Right lobe of liver (tissue), 4 donors: ENCODE measurements around the gene FREY1.

Experiments
- POLR2A ChIP-seq: fragments of 450-650 bp; IDR thresholded peaks from one replicate; pipeline ENCODE4 v1.6.1; 2017; ENCODE audit warnings: antibody characterized with exemption, mild to moderate bottlenecking
- TF ChIP-seq, protein P1 (sequence below), 4 donors: fragments of 200-600 bp in 3 of 4; fragments of 450-650 bp in 1 of 4; IDR thresholded peaks; one replicate each; pipeline versions ENCODE4 v1.5.1 to v1.8.0; 2016 to 2022; ENCODE audit warnings: antibody characterized with exemption in 4 of 4, mild to moderate bottlenecking in 2 of 4
- donor health status: DM: no; HTN: no; CAD: no.
- donor health status: DM: no; HTN: no; CAD: no.
- donor health status: DM: no; HTN: yes; CAD: no.

GRCh38 chr11:45869551-45869950 is 37.5 kb downstream of the FREY1 start:
- no peak for TF ChIP-seq POLR2A
- TF ChIP-seq, protein P1, sequence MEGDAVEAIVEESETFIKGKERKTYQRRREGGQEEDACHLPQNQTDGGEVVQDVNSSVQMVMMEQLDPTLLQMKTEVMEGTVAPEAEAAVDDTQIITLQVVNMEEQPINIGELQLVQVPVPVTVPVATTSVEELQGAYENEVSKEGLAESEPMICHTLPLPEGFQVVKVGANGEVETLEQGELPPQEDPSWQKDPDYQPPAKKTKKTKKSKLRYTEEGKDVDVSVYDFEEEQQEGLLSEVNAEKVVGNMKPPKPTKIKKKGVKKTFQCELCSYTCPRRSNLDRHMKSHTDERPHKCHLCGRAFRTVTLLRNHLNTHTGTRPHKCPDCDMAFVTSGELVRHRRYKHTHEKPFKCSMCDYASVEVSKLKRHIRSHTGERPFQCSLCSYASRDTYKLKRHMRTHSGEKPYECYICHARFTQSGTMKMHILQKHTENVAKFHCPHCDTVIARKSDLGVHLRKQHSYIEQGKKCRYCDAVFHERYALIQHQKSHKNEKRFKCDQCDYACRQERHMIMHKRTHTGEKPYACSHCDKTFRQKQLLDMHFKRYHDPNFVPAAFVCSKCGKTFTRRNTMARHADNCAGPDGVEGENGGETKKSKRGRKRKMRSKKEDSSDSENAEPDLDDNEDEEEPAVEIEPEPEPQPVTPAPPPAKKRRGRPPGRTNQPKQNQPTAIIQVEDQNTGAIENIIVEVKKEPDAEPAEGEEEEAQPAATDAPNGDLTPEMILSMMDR (IDR thresholded peaks at IDR 0.05), result no peak
